ENCODE measurements around the gene RUFY3.

- TF ChIP-seq CTCF (IDR thresholded peaks at IDR 0.05), result no peak
- no peak for TF ChIP-seq REST (IDR thresholded peaks at IDR 0.05; ENCODE audit: insufficient read depth in 1 of 2, low read depth in 2 of 2, low read length in 1 of 2)
These were observed 24.5 kb downstream of the RUFY3 start for GRCh38 chr4:70746179-70746839.

Data from Panc1 (cell line).